ENCODE data around the gene GJA5.

- TF ChIP-seq CTCF (IDR thresholded peaks at IDR 0.05) (no peak), POLR2AphosphoS5 (IDR thresholded peaks at IDR 0.05) (no peak)
These were observed 26.1 kb upstream of the GJA5 start for GRCh38 chr1:147786536-147786935.

Data from breast epithelium (tissue), 3 donors.